Coronary artery (tissue), 2 donors: Measurements from ENCODE around the gene OSBPL3.

Source experiments
- DNase-seq: peaks from one replicate; pipeline ENCODE4 v3.0.0-alpha.2; 2017; ENCODE audit warnings: low spot score
- H3K27ac ChIP-seq, 2 donors: fragments of 200-600 bp; sonication (generic); one replicate each; pipeline ENCODE4 v1.5.1; 2016 to 2019
- H3K4me3 ChIP-seq: fragments of 200-600 bp; sonication (generic); 2 replicates; pipeline ENCODE4 v1.5.1; 2016; ENCODE audit warnings: mild to moderate bottlenecking, moderate library complexity
- CTCF ChIP-seq: fragments of 200-600 bp; sonication (generic); IDR thresholded peaks from one replicate; pipeline ENCODE4 v1.5.1; 2019; ENCODE audit warnings: antibody characterized with exemption

The OSBPL3 gene

GRCh38 chr7:24956021-24956420 is 24.0 kb downstream of the OSBPL3 start:
- Histone ChIP-seq H3K27ac (no peak overlapping the region), H3K4me3 (no peak overlapping the region)
- no peak for TF ChIP-seq CTCF
- DNase-seq: no peak

GRCh38 chr7:24955313-24955712 is 24.7 kb downstream of the OSBPL3 start:
- no peak overlapping the region for H3K27ac ChIP-seq
- TF ChIP-seq CTCF: no peak

GRCh38 chr7:24952464-24952863 is 27.5 kb downstream of the OSBPL3 start:
- no peak for DNase-seq
- H3K27ac ChIP-seq: no peak overlapping the region
- TF ChIP-seq CTCF: no peak
- no peak overlapping the region for H3K4me3 ChIP-seq

More at GRCh38 chr7:24955313-24955712, 24.7 kb downstream of the OSBPL3 start:
- no peak overlapping the region for H3K4me3 ChIP-seq
- no peak for DNase-seq

GRCh38 chr7:24951441-24951980 is 28.5 kb downstream of the OSBPL3 start:
- TF ChIP-seq CTCF: no peak
- Histone ChIP-seq H3K4me3 (no peak overlapping the region), H3K27ac (no peak overlapping the region)
- DNase-seq: no peak

GRCh38 chr7:24949884-24950283 is 30.1 kb downstream of the OSBPL3 start:
- TF ChIP-seq CTCF: no peak
- H3K4me3 ChIP-seq: no peak overlapping the region
- no peak for DNase-seq
- no peak overlapping the region for H3K27ac ChIP-seq

- H3K27ac ChIP-seq: no peak overlapping the region
- H3K4me3 ChIP-seq: no peak overlapping the region
- DNase-seq: no peak
- TF ChIP-seq CTCF: no peak
Observed at GRCh38 chr7:24948739-24949138, 31.2 kb downstream of the OSBPL3 start.

GRCh38 chr7:24946467-24946866 is 33.5 kb downstream of the OSBPL3 start:
- no peak for TF ChIP-seq CTCF
- DNase-seq: no peak
- no peak overlapping the region for H3K4me3 ChIP-seq
- no peak overlapping the region for H3K27ac ChIP-seq
